HEK293 (cell line): ENCODE data around the gene ZSCAN1.
A peak's percentile ranks its signal among the peaks of the same experiment; 100 is the strongest.
"Not testable (repeated sequence)": the region's sequence is repeated elsewhere in the genome, so short reads cannot be mapped to it uniquely, and the experiment has no call there.

Experiments used
- CTCF ChIA-PET: fragments of 350-600 bp; formaldehyde crosslinking; extraction: SDS; loops from one replicate; lab custom pipeline; 2021; ENCODE audit warnings: antibody characterized with exemption; lab: Yijun Ruan, JAX
- POLR2A ChIA-PET: fragments of 300-600 bp; formaldehyde crosslinking; extraction: SDS; loops from one replicate; lab custom pipeline; 2020; ENCODE audit warnings: antibody characterized with exemption, inconsistent platforms; lab: Yijun Ruan, JAX
- H3K27ac ChIP-seq: fragments of 200-500 bp; sonication (Bioruptor generic); 2 replicates; pipeline ENCODE4 v1.5.1; 2014; ENCODE audit warnings: low read depth, low read length, control low read depth, inconsistent platforms; ENCODE audit errors: extremely low read depth
- H3K36me3 ChIP-seq, 2 experiments: fragments of 200-500 bp in 1 of 2; sonication (Bioruptor generic) in 1 of 2; 1 replicate in 1 of 2; 2 replicates in 1 of 2; pipeline ENCODE4 v1.5.1; 2014 to 2017; ENCODE audit warnings: inconsistent platforms in 2 of 2, low read length in 2 of 2; ENCODE audit not compliant: control insufficient read depth in 2 of 2, insufficient read depth in 1 of 2
- H3K4me1 ChIP-seq: fragments of 200-500 bp; sonication (Bioruptor generic); 2 replicates; pipeline ENCODE4 v1.5.1; 2014; ENCODE audit warnings: mild to moderate bottlenecking, low read length, inconsistent platforms; ENCODE audit not compliant: control insufficient read depth, insufficient read depth
- H3K4me3 ChIP-seq: 2 replicates; pipeline ENCODE4 v1.5.1; 2011; ENCODE audit warnings: low read depth, mild to moderate bottlenecking, control low read depth, low read length, moderate library complexity
- H3K9me3 ChIP-seq: fragments of 200-500 bp; sonication (Bioruptor generic); 2 replicates; pipeline ENCODE4 v1.5.1; 2014; ENCODE audit warnings: low read depth, low read length, inconsistent platforms; ENCODE audit not compliant: control insufficient read depth, insufficient read depth
- BCL11A ChIP-seq: fragments of 450-650 bp; formaldehyde crosslinking; IDR thresholded peaks from 2 replicates; pipeline ENCODE4 v1.5.1; 2016; ENCODE audit warnings: low read depth, missing biosample characterization, missing genetic modification characterization
- FEZF1 ChIP-seq: fragments of 450-650 bp; formaldehyde crosslinking; IDR thresholded peaks from 2 replicates; pipeline ENCODE4 v1.5.1; 2016; ENCODE audit warnings: missing biosample characterization, missing genetic modification characterization
- HOXD13 ChIP-seq: sonication (generic); formaldehyde crosslinking; IDR thresholded peaks from 2 replicates; pipeline ENCODE4 v1.8.0; 2022; ENCODE audit warnings: missing genetic modification reagents, borderline replicate concordance
- ZBTB17 ChIP-seq: fragments of 450-650 bp; formaldehyde crosslinking; IDR thresholded peaks from 2 replicates; pipeline ENCODE4 v1.5.1; 2016; ENCODE audit warnings: missing biosample characterization, missing genetic modification characterization
- ZFP41 ChIP-seq: fragments of 450-650 bp; formaldehyde crosslinking; IDR thresholded peaks from 2 replicates; pipeline ENCODE4 v1.5.1; 2016; ENCODE audit warnings: missing biosample characterization, missing genetic modification characterization, borderline replicate concordance
- ZSCAN30 ChIP-seq: fragments of 450-650 bp; IDR thresholded peaks from 2 replicates; pipeline ENCODE4 v1.5.1; 2018; ENCODE audit warnings: missing biosample characterization, mild to moderate bottlenecking, missing genetic modification characterization, moderate library complexity
- TF ChIP-seq, protein P1 (sequence below): fragments of 450-650 bp; formaldehyde crosslinking; IDR thresholded peaks from 2 replicates; pipeline ENCODE4 v1.5.1; 2016; ENCODE audit warnings: missing biosample characterization, missing genetic modification characterization
- TF ChIP-seq, protein P2 (sequence below): fragments of 450-650 bp; formaldehyde crosslinking; IDR thresholded peaks from 2 replicates; pipeline ENCODE4 v1.5.1; 2017; ENCODE audit warnings: missing biosample characterization, missing genetic modification characterization

The ZSCAN1 gene

DNA sequence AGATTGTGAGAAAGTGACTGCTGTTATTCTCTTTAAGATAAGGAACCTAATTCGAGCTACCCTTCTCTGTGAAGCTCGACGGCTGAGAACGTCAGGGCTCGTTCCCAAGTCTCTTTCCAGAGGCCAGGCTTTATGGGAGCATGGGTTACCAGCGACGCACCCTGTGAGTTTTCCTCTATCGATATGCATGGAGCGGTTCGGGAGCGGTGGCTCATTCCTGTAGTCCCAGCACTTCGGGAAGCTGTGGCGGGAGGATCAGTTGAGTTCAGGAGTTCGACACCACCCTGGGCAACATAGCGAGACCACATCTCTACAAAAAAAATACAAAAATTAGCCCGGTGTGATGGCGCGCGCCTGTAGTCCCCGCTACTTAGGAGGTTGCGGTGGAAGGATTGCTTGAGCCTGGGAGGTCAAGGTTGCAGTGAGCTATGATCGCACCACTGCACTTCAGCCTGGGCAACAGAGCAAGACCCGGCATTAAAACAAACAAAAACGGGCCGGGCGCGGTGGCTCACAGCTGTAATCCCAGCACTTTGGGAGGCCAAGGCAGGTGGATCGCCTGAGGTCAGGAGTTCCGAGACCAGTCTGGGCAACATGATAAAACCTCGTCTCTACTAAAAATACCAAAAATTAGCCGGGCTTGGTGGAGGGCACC is 30.5 kb upstream of the ZSCAN1 start:
- H3K36me3 ChIP-seq: peaks cover 34 to 65% of the 10 kb centered on the region in 2 experiments
- TF ChIP-seq FEZF1 (tag by site-specific recombination) (no peak), HOXD13 (peak; percentile 45; the same call in 1 of the 2 replicates), ZSCAN30 (tag by site-specific recombination) (0 out of 2 replicates have a peak, but pooled peaks have one; percentile 3)
- TF ChIP-seq, protein P1, sequence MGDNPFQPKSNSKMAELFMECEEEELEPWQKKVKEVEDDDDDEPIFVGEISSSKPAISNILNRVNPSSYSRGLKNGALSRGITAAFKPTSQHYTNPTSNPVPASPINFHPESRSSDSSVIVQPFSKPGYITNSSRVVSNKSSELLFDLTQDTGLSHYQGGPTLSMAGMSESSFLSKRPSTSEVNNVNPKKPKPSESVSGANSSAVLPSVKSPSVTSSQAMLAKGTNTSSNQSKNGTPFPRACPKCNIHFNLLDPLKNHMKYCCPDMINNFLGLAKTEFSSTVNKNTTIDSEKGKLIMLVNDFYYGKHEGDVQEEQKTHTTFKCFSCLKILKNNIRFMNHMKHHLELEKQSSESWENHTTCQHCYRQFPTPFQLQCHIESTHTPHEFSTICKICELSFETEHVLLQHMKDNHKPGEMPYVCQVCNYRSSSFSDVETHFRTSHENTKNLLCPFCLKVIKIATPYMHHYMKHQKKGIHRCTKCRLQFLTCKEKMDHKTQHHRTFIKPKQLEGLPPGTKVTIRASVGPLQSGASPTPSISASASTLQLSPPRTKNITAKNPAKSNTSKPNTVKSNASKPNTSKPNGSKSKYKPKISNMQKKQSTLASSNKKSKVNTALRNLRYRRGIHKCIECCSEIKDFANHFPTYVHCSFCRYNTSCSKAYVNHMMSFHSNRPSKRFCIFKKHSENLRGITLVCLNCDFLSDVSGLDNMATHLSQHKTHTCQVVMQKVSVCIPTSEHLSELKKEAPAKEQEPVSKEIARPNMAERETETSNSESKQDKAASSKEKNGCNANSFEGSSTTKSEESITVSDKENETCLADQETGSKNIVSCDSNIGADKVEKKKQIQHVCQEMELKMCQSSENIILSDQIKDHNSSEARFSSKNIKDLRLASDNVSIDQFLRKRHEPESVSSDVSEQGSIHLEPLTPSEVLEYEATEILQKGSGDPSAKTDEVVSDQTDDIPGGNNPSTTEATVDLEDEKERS (tag by site-specific recombination): 0 out of 2 replicates have a peak, but pooled peaks have one; percentile 2
- ChIA-PET POLR2A (interaction anchor here (0.5 to 2.0 kb wide), 18 partner anchors 9 to 614 kb away, joined by 3 to 12 read pairs (median 3); partner anchors contain the start of genes ZBTB45, ZNF135, ZNF417 and ZNF497), CTCF (interaction anchor here (0.6 to 0.9 kb wide), 3 partner anchors 268 to 1724 kb away, joined by 3 to 5 read pairs (median 4); no protein-coding TSS in a partner anchor)
- H3K9me3 ChIP-seq: peaks cover 16% of the 10 kb centered on the region
- peak overlapping the region; percentile 99 for H3K4me3 ChIP-seq
- H3K4me1 ChIP-seq: peaks cover 4% of the 10 kb centered on the region
- H3K27ac ChIP-seq: peak overlapping the region; percentile 83; the same call in 1 of the 2 replicates

DNA sequence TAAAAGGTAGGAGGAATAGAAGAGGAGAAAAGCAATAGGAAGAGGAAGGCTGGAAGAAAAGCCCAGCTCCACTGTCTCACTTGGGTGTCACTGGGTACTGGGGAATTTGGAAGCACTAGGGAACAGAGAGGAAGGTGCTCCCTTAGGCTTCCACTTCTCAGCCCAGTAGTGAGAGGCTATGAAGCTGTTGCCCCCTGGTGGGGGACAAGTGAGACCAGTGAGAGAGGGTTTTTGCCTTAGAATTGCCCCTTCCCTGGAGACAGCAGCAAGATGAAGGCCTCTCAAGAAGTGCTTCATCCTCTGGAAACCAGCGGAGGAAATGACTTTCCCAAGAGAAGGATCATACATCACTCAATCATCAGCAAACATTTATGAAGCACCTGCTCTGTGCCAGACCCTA is 26.5 kb upstream of the ZSCAN1 start:
- Histone ChIP-seq H3K4me3 (no peak overlapping the region), H3K9me3 (peaks cover 5% of the 10 kb centered on the region), H3K27ac (no peak overlapping the region), H3K36me3 (peaks cover 4 to 32% of the 10 kb centered on the region in 2 experiments; a peak in 2 of 3 replicates), H3K4me1 (peaks cover 4% of the 10 kb centered on the region)
- ChIA-PET POLR2A (no interaction called here), CTCF (interaction anchor here (0.6 kb wide), 2 partner anchors 16 to 29 kb away, joined by 3 to 4 read pairs; no protein-coding TSS in a partner anchor)
- TF ChIP-seq ZFP41: no peak
- TF ChIP-seq, protein P2, sequence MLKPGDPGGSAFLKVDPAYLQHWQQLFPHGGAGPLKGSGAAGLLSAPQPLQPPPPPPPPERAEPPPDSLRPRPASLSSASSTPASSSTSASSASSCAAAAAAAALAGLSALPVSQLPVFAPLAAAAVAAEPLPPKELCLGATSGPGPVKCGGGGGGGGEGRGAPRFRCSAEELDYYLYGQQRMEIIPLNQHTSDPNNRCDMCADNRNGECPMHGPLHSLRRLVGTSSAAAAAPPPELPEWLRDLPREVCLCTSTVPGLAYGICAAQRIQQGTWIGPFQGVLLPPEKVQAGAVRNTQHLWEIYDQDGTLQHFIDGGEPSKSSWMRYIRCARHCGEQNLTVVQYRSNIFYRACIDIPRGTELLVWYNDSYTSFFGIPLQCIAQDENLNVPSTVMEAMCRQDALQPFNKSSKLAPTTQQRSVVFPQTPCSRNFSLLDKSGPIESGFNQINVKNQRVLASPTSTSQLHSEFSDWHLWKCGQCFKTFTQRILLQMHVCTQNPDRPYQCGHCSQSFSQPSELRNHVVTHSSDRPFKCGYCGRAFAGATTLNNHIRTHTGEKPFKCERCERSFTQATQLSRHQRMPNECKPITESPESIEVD: no peak

DNA sequence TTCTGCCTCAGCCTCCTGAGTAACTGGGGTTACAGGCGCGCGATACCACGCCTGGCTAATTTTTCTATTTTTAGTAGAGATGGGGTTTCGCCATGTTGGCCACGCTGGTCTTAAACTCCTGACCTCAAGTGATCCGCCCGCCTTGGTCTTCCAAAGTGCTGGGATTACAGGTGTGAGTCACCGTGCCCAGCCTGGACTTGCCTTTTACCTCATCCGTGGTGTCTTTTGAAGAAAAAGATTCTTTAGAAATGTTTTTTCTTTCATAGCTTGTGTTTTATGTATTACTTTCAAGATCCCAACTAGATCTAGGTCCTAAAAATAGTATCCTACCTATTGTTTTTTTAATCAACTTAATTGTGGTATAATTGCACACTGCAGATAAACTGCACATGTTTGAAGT is 24.9 kb upstream of the ZSCAN1 start:
- H3K9me3 ChIP-seq, H3K27ac ChIP-seq, H3K4me1 ChIP-seq: not testable (repeated sequence)
- CTCF ChIA-PET: interaction anchor here (0.6 kb wide), 1 partner anchor 172 kb away, joined by 3 read pairs; no protein-coding TSS in a partner anchor
- peak overlapping the region; percentile 56 for H3K4me3 ChIP-seq
- POLR2A ChIA-PET: interaction anchor here (0.6 kb wide), 1 partner anchor 198 kb away, joined by 4 read pairs; no protein-coding TSS in a partner anchor
- peaks cover 4 to 31% of the 10 kb centered on the region in 2 experiments; a peak in 2 of 3 replicates for H3K36me3 ChIP-seq

DNA sequence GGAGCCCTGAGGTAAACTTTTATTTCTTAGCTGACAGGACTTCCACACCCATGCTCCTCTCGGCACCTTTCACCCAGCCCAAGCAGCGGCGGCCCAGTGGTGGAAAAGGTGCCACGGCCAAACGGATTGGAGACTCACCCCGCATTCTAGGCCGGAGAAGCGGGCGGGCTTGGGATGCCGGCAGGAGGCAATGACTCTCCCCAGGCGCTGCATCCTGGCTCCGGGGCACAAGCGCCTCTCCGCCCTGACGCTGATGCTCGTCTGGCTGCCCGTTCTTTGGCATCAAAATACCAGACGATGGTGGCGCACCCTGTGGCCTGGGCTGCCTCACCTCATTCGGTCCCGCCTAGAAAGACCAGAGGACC is 24.5 kb upstream of the ZSCAN1 start:
- H3K4me3 ChIP-seq: peak overlapping the region; percentile 56
- H3K27ac ChIP-seq: no peak overlapping the region
- TF ChIP-seq ZBTB17 (tag by site-specific recombination): 0 out of 2 replicates have a peak, but pooled peaks have one; percentile 38
- no peak for TF ChIP-seq BCL11A (tag by site-specific recombination)
- H3K9me3 ChIP-seq: no peaks in the 10 kb centered on the region; the same call in none of the 2 replicates
- peaks cover 4 to 27% of the 10 kb centered on the region in 2 experiments; a peak in 2 of 3 replicates for H3K36me3 ChIP-seq
- ChIA-PET POLR2A (interaction anchor here (0.6 kb wide), 1 partner anchor 198 kb away, joined by 4 read pairs; no protein-coding TSS in a partner anchor), CTCF (no interaction called here)
- no peaks in the 10 kb centered on the region for H3K4me1 ChIP-seq
